Measurements from ENCODE around the gene DNAJB1.

The DNAJB1 gene

GRCh38 chr19:14496029-14496833 is 22.0 kb downstream of the DNAJB1 start, which contains the start of gene GIPC1:
Gene GIPC1, minus strand, starts transcription at chr19:14496127. Its CDS starts 13,151 bp downstream, at chr19:14482976.
- peak; percentile 94 for DNase-seq (ENCODE audit: low read depth)

DNA sequence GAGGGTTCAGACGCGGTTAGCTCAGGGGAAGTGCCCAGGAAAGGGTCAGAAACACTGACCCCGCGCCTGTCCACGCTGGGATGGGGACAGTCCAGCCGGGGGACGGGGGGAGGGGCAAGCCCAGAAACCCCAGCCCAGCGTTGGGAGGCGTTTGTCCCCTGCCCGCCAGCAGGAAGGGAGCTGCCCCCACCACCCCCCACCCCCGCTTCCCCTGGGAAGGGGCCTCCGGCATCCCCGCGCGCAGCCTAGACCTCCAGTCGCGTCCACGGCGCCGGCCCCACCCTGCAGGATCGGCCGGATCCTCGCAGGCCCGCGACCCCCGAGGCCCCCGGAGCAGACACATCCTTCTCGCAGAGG is 22.5 kb downstream of the DNAJB1 start:
- DNase-seq (ENCODE audit: low read depth): no peak

GRCh38 chr19:14494910-14495671 is 23.1 kb downstream of the DNAJB1 start:
- no peak for DNase-seq (ENCODE audit: low read depth)

DNA sequence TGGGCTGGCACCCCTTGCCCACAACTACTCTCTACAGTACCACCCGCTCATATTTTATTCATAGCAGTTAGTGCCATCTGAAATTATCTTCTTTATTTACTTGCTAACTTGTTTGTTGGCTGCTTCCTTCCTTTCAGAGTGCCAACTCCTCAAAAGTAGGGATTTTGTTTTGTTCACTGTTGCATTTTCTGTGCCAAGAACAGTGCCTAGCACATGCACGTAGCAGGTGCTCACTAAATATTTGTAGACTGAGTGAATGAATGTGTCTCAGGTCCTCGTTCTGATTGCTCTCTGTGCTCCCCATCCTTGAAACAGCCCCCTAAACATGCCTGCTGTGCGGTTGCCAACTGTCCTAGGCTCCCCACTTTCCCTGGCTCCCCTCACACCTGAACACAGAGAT is 23.8 kb downstream of the DNAJB1 start:
- no peak for DNase-seq (ENCODE audit: low read depth)

GRCh38 chr19:14492756-14493337 is 25.4 kb downstream of the DNAJB1 start:
- no peak for DNase-seq (ENCODE audit: low read depth)

GRCh38 chr19:14487370-14488125 is 30.6 kb downstream of the DNAJB1 start:
- DNase-seq (ENCODE audit: low read depth): no peak

DNA sequence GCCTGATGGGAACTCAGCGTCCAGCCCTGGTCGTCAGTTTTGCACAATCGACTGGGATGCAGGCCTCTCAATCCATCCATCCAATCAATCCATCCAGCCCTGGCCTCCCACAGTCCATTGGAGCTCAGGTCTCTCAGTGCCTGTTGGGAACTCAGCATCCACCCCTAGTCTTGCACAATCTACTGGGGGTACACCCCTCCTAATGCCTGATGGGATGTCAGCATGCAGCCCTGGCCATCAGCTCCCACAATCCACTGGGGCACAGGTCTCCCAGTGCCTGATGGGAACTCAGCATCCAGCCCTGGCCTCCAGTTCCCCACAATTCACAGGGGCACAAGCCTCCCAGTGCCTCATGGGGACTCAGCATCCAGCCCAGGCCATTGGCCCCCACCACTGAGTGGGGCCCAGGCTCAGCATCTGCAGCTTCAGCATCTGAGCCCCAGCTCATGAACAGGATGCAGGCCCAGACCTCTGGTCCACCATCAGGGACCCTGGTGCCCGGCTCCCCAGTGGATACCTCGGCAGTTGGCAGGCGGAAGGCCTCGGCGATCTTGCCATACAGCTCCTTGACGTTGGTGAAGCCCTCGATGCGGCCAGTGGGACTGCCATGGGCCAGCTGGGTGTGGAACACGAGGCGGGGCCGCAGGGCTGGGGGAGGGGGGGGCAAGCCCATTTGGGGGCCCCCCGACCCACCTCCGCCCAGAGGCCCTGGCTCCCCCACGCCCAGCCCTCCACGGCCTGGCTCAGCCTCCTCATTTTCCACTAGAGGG is 35.8 kb downstream of the DNAJB1 start:
- no peak for DNase-seq (ENCODE audit: low read depth)

DNA sequence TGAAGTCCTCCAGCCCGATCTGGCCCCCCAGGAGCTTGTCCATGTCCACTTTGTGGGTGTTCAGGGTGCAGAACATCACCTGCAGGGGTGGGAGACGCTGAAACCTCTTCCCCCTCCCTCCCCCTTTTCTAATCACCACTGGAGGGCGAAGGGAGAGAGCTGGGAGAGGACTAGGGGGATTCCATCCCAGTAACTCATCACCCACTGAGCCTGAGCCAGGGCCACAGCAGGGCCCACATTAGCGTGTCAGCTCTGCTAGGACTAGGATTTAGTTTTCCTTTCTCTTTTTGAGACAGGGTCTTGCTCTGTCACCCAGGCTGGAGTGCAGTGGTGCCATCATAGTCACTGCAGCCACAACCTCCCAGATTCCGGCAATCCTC is 37.5 kb downstream of the DNAJB1 start:
- DNase-seq (ENCODE audit: low read depth): no peak

- DNase-seq (ENCODE audit: low read depth): no peak
These were observed 38.1 kb downstream of the DNAJB1 start for GRCh38 chr19:14479975-14480699.

DNA sequence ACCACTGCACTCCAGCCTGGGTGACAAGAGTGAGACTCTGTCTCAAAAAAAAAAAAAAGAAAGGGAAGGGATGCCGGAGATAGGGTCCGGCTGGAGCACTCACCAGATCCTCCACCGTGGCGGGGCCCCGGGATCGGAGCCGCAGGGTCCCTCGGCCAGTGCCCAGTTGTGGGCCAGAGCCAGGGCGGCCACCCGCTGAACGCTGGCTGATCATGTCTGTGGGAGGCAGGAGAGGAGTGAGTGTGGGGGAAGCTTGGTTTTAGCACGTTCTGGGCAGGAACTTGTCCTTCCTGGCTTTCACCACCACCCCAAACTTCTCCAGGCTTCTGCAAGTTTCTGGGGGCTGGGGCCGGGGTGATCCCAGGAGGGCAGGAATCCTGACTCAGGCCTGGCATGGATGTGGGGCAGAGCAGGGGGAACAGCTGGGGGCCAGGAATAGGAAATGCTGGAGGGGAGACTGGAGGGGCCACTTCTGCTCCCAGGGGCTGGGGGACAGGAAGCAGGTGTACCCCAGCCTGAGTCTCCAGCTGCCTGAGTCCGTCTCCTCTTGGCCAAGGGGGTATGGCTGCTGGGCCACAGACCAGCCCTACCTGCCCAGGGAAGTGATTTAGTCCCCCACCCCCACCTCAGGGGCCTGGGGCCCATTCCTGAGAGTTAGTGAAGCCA is 38.8 kb downstream of the DNAJB1 start:
- DNase-seq (ENCODE audit: low read depth): no peak

DNA sequence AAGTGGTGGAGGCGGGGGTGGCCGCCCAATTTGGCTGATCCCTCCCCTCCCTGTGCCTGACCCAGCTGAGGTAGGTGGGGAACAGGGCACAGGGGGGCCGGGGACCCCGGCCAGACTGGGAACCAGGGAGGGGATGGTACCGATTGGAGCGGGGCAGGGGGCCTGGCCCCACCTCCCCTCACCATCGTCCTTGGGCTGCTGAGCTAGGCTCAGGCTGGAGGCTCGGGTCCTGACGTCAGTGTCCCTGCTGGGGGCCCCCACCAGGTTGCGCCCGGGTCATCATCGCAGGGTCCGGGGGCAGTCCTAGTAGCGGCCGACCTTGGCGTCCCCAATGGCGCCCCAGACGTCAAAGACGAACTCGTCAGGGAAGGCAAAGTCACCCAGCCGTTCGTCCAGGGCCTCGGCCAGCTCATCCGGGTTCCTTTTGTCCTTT is 40.1 kb downstream of the DNAJB1 start:
- no peak for DNase-seq (ENCODE audit: low read depth)

DNA sequence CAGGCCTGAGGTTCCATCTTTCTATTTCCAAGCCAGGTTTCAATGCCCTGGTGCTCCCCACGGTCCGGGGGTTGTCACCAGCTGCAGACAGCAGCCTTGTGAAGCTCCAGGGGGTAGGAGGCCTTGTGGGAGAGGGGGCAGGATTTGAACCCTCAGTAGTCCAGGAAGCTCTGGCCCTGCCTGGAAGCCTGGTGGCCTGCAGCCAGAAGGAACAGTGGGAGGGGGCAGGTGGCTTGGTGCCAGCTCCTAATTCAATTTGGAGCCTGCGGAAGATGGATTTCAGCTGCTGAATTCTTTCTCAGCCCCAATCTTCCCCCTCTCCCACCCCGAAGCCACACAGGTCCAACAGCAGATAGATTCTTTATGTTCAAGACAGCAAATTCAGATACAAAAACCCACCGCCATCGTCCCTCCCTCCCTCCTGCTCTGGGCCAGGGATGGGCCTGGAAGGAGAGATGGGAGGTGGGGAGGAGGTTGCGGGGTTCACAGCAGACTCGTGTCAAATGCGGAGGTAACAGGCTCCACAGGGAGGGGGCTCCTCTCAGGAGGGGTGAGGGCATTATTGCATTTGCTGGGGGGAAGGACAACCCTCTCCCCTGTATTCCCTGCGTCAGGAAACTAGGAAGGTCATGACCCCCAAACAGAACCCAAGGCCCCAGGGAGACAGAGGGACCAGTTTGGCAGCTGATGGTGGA is 40.6 kb downstream of the DNAJB1 start:
- no peak for DNase-seq (ENCODE audit: low read depth)

DNA sequence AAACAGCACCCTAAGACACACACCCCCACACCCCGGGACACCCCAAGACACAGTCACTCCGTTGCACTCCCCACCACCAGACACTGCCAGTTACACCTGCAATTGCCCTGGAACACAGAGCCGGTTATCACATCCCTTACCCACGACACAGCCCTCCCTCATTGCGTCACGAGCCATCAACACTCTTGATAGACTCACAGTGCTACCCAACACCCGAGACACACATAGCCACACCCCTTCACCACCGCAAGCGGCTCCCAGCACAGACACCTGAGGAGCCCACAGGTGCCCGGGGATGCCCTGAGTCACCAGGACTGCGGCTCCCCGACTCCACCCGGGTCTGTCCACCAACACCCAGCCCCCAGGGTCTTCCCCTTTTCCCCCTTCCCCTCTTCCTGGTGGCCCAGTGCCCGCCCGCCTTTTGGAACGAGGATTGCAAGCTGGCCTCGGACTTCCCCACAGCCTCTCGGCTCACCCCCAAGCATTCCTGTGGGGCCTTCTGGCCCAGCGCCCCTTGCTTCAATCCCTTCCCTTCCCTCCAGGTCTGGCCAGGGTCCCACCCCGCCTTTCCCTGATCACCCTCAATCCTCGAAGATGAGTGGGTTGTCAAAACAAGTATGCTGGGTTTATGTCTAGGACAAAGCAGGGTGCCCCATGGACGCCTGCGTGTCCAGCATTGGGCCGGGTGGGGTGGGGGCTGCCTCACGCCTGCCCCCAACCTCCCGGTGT is 41.4 kb downstream of the DNAJB1 start:
- DNase-seq (ENCODE audit: low read depth): peak; percentile 20

DNA sequence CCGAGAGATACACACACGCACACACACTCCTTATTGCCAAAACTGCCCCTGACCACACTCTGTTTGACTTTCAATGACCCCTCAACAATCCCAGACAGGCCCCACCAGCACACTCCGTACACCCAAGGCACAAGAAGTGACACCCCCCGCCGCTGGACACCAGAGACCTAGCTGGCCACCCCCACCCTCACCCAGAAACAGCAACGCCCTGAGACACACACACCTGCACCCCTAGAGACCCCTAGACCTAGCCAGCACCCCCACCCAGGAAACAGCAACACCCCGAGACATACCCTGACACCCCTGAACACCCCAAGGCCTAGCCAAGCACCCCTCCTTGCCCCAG is 41.9 kb downstream of the DNAJB1 start:
- no peak for DNase-seq (ENCODE audit: low read depth)

GRCh38 chr19:14475251-14476073 is 42.7 kb downstream of the DNAJB1 start, which contains the start of gene PTGER1:
Gene PTGER1, minus strand, starts transcription at chr19:14475354. Its CDS starts 1,034 bp downstream, at chr19:14474320.
- no peak for DNase-seq (ENCODE audit: low read depth)

DNA sequence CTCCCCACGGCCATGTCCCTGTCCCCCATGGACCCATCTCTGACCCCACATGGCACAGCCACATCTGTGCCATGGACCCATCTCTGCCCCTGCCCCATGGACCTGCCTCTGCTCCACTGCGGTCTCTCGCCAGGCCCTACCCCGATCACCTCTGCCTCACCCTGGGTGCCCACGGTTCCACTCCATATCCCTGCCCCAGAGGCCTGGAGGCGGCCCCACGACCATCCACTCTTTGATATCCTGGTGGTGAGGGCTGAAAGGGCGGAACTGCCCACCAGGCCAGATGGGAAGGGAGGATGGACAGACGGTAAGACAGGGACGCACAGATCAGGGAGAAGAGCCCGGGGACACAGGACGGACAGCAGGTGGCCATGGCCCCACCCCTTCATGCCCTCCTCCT is 43.4 kb downstream of the DNAJB1 start:
- no peak for DNase-seq (ENCODE audit: low read depth)

DNA sequence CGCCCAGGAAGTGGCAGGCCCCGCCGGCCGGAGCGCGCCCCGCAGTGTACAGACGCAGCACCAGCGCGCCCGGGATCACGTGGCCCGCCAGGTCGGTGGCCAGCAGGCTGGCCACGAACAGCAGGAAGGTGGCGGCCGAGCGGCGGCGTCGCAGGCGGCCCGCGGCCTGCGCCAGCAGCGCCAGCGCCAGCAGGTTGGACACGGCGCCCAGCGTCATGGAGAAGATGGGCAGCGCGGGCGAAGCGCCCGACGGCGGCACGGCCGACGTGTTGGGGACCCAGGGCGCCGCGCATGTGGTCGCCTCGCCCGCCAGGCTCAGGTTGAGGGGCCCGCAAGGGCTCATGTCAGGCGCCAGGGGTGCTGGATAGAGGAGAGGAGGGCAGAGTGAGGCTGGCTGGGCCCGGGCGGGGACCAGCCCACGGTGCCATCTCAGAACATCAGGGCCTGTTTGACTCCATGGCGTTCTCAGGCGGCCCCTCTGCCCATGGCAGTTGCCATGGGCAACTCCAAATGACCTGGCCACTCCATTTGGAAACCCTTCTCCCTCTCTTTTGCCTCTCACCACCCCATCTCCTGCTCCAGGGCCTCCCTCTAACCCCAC is 44.1 kb downstream of the DNAJB1 start:
- DNase-seq (ENCODE audit: low read depth): no peak
